Parathyroid adenoma (tissue), 2 donors: ENCODE results near the gene EFCAB11.

Experiments used
- H2AFZ ChIP-seq: fragments of 300-600 bp; sonication (generic); one replicate; pipeline ENCODE4 v1.7.0; 2017; ENCODE audit warnings: antibody characterized with exemption, mild to moderate bottlenecking
- H3K27ac ChIP-seq: fragments of 300-600 bp; sonication (generic); one replicate; pipeline ENCODE4 v1.7.0; 2017
- H3K27me3 ChIP-seq: fragments of 300-600 bp; sonication (generic); one replicate; pipeline ENCODE4 v1.7.0; 2017; ENCODE audit warnings: low read length; ENCODE audit not compliant: control insufficient read depth, insufficient read depth
- H3K36me3 ChIP-seq: fragments of 300-600 bp; sonication (generic); one replicate; pipeline ENCODE4 v1.7.0; 2017; ENCODE audit warnings: low read length; ENCODE audit not compliant: control insufficient read depth, insufficient read depth
- H3K4me1 ChIP-seq: fragments of 300-600 bp; sonication (generic); one replicate; pipeline ENCODE4 v1.7.0; 2017; ENCODE audit warnings: control low read depth
- H3K4me2 ChIP-seq: fragments of 300-600 bp; sonication (generic); one replicate; pipeline ENCODE4 v1.7.0; 2017; ENCODE audit warnings: low read length
- H3K4me3 ChIP-seq: fragments of 300-600 bp; sonication (generic); one replicate; pipeline ENCODE4 v1.7.0; 2017; ENCODE audit warnings: low read depth, low read length
- H3K79me2 ChIP-seq: fragments of 300-600 bp; sonication (generic); one replicate; pipeline ENCODE4 v1.7.0; 2017; ENCODE audit warnings: control low read depth
- H3K9ac ChIP-seq: fragments of 300-600 bp; sonication (generic); one replicate; pipeline ENCODE4 v1.7.0; 2017; ENCODE audit warnings: mild to moderate bottlenecking
- H3K9me3 ChIP-seq: fragments of 300-600 bp; sonication (generic); one replicate; pipeline ENCODE4 v1.7.0; 2017; ENCODE audit warnings: low read length; ENCODE audit not compliant: control insufficient read depth
- TF ChIP-seq, protein P1 (sequence below): fragments of 300-600 bp; sonication (generic); IDR thresholded peaks from one replicate; pipeline ENCODE4 v1.7.0; 2017; ENCODE audit warnings: antibody characterized with exemption, mild to moderate bottlenecking
- donor health status: primary hyperparathyroidism.

Gene EFCAB11

GRCh38 chr14:89866458-89866857 lies 88.1 kb downstream of the EFCAB11 start:
- no peak overlapping the region for H2AFZ ChIP-seq
- no peaks in the 10 kb centered on the region for H3K4me1 ChIP-seq

DNA sequence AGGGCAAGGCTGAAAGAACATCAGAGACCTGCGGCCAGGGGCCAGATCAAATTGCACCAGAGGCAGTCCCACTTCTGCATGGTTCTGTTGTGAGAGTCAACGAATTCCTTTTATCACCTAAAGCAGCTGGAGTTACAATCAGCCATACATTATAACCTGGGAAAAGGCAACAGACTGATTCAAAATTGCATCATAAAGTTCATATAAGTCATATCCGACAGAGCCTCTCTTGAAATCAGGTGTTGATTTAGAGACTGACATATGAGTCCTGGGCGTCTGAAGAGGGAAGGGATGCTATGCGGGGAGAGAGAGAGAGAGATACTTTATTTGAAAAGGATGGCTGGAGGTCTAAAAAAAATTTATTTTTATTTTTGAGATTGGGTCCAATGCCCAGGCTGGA lies 89.4 kb downstream of the EFCAB11 start:
- TF ChIP-seq, protein P1, sequence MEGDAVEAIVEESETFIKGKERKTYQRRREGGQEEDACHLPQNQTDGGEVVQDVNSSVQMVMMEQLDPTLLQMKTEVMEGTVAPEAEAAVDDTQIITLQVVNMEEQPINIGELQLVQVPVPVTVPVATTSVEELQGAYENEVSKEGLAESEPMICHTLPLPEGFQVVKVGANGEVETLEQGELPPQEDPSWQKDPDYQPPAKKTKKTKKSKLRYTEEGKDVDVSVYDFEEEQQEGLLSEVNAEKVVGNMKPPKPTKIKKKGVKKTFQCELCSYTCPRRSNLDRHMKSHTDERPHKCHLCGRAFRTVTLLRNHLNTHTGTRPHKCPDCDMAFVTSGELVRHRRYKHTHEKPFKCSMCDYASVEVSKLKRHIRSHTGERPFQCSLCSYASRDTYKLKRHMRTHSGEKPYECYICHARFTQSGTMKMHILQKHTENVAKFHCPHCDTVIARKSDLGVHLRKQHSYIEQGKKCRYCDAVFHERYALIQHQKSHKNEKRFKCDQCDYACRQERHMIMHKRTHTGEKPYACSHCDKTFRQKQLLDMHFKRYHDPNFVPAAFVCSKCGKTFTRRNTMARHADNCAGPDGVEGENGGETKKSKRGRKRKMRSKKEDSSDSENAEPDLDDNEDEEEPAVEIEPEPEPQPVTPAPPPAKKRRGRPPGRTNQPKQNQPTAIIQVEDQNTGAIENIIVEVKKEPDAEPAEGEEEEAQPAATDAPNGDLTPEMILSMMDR = no peak

More at GRCh38 chr14:89866458-89866857, 88.1 kb downstream of the EFCAB11 start:
- H3K79me2 ChIP-seq = no peaks in the 10 kb centered on the region
- H3K36me3 ChIP-seq = no peaks in the 10 kb centered on the region
- no peak overlapping the region for H3K4me2 ChIP-seq
- H3K9ac ChIP-seq = no peak overlapping the region
- no peak overlapping the region for H3K27ac ChIP-seq
- H3K9me3 ChIP-seq = no peaks in the 10 kb centered on the region
- no peaks in the 10 kb centered on the region for H3K27me3 ChIP-seq
- H3K4me3 ChIP-seq = no peak overlapping the region
- TF ChIP-seq, protein P1 = no peak

GRCh38 chr14:89862856-89863255 lies 91.7 kb downstream of the EFCAB11 start:
- H3K4me3 ChIP-seq = no peak overlapping the region
- H3K27me3 ChIP-seq = no peaks in the 10 kb centered on the region
- no peak overlapping the region for H3K27ac ChIP-seq
- H3K9ac ChIP-seq = no peak overlapping the region
- H3K4me2 ChIP-seq = no peak overlapping the region
- no peaks in the 10 kb centered on the region for H3K4me1 ChIP-seq
- H2AFZ ChIP-seq = no peak overlapping the region
- no peaks in the 10 kb centered on the region for H3K79me2 ChIP-seq
- TF ChIP-seq, protein P1 = no peak
- H3K36me3 ChIP-seq = no peaks in the 10 kb centered on the region
- H3K9me3 ChIP-seq = no peaks in the 10 kb centered on the region

More for the DNA sequence above, 89.4 kb downstream of the EFCAB11 start:
- H3K79me2 ChIP-seq = no peaks in the 10 kb centered on the region
- H3K27ac ChIP-seq = no peak overlapping the region
- H3K4me3 ChIP-seq = no peak overlapping the region
- no peaks in the 10 kb centered on the region for H3K4me1 ChIP-seq
- no peaks in the 10 kb centered on the region for H3K9me3 ChIP-seq
- no peaks in the 10 kb centered on the region for H3K27me3 ChIP-seq
- no peak overlapping the region for H3K4me2 ChIP-seq
- H2AFZ ChIP-seq = no peak overlapping the region
- no peaks in the 10 kb centered on the region for H3K36me3 ChIP-seq
- no peak overlapping the region for H3K9ac ChIP-seq

GRCh38 chr14:89861630-89862029 lies 92.9 kb downstream of the EFCAB11 start:
- no peak overlapping the region for H2AFZ ChIP-seq
- H3K27me3 ChIP-seq = no peaks in the 10 kb centered on the region
- no peaks in the 10 kb centered on the region for H3K9me3 ChIP-seq
- no peak overlapping the region for H3K4me2 ChIP-seq
- TF ChIP-seq, protein P1 = no peak
- no peak overlapping the region for H3K27ac ChIP-seq
- no peaks in the 10 kb centered on the region for H3K36me3 ChIP-seq
- no peaks in the 10 kb centered on the region for H3K79me2 ChIP-seq
- no peak overlapping the region for H3K9ac ChIP-seq
- no peak overlapping the region for H3K4me3 ChIP-seq
- no peaks in the 10 kb centered on the region for H3K4me1 ChIP-seq

DNA sequence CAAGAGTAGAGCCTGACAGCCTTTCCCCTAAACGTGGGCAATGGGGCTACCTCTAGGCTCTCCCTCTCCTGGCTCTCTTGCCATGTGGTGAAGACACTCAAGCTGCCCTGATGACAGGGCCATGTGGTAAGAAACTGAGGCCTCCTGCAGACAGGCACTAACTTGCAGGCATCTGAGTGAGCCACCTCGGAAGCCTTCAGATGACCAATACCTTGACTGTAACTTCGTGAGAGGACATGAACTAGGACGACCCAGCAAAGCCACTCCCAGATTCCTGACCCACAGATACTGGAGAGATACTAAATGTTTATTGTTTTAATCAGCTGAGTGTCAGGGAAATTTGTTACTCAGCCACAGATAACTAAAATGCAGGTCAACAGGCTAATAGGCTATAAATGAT lies 96.4 kb downstream of the EFCAB11 start:
- Histone ChIP-seq H3K4me1 (no peaks in the 10 kb centered on the region), H2AFZ (no peak overlapping the region), H3K4me2 (no peak overlapping the region), H3K36me3 (no peaks in the 10 kb centered on the region), H3K4me3 (no peak overlapping the region), H3K27ac (no peak overlapping the region), H3K27me3 (no peaks in the 10 kb centered on the region), H3K79me2 (no peaks in the 10 kb centered on the region), H3K9ac (no peak overlapping the region), H3K9me3 (no peaks in the 10 kb centered on the region)
- TF ChIP-seq, protein P1 = no peak
